Bone marrow (tissue), 2 donors: ENCODE results near the gene ARID1B.

Source experiments
- DNase-seq, 2 donors: peaks; one replicate each; lab custom pipeline; 2025; lab: John Stamatoyannopoulos, UW

ARID1B gene

DNA sequence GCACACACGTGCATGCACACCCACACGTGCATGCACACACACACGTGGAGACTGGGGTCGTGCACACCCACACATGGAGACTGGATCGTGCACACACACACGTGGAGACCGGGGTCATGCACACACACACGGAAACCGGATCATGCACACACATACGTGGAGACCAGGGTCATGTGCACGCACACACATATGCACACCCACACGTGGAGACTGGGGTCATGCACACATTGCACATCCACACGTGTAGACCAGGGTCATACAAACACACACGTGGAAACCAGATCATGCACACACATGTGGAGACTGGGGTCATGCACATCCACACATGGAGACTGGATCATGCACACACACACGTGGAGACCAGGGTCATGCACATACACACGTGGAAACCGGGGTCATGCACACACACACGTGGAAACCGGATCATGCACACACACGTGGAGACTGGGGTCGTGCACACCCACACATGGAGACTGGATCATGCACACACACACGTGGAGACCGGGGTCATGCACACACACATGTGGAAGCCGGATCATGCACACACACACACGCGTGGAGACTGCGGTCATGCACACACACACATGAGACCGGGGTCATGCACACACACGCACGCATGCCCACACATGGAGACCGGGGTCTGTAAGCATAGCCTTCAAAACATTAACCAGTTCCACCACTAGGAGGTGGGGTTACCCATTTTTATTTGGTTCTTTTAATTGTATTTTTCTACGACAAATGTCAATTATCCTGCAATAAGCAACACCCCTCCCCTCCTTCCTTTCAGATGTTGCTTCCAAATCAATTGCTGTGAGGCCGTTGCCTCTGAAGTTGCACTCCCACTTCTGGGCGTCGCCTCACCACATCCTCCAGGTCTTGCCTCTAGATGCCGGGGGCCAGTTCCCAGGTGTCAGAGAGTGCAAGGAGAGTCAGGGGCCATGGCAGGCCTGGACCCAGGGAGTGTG is 450.3 kb downstream of the ARID1B start:
- no peak for DNase-seq

GRCh38 chr6:157228426-157229131 is 451.4 kb downstream of the ARID1B start:
- DNase-seq: no peak

DNA sequence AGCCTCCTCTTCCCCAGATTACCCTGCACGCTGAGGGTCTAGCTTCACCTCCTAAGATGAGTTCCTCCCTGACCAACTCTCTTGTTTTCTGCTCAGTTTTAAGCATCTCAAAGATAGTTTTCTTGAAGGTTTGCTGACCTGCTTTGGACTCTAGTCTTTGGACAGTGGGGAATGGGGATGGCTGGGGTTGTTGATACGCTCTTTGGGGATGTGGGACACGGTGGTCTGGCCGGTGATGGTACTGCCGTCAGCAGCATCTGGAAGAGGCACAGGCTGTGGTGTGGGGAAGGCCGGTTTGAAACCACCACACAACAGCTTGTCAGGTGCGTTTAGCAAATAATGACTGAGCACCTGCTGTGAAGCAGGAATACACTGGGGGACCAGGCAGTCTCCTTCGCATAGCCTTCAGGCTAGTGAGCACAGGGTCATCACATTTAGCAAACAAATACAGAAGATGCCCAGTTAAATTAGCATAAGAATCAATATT is 452.0 kb downstream of the ARID1B start:
- DNase-seq: no peak

- no peak for DNase-seq
Measured at GRCh38 chr6:157229713-157230112, 452.5 kb downstream of the ARID1B start.

- DNase-seq: no peak
Measured at GRCh38 chr6:157230910-157231309, 453.7 kb downstream of the ARID1B start.

DNA sequence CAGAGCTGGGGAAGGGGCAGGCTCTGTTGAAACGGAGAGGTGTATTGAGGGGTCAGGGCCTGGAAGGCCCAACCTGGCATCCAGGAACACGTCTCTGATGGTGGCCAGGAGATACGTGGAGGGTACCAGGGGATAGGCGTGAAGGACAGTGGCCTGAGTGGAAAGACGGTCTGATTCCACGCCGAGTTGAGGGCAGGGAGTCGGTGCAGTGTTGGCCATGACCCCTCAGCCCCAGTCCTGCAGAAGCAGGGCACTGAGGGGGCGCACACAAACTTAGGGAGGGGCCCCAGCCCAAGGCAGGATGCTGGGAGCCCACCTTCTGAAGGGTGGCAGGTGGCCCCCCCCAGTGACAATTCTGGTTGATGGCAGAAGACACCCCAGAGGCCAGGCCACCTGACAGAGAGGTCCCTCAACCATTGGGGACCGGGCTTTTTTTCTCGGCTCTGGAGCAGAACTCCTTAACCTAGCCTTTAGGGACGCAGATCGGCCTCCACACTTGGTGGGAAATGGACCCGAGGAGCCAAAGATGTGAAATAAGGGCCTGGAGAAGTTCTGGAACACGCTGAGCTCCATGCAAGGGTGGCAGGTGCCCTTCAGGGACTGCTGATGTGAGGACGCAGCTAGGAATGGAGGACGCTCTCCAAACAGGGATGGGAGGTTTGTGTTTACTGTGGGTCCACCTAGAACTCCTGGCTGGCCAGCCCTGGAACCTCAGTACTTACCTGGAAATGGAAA is 455.1 kb downstream of the ARID1B start:
- DNase-seq: no peak

DNA sequence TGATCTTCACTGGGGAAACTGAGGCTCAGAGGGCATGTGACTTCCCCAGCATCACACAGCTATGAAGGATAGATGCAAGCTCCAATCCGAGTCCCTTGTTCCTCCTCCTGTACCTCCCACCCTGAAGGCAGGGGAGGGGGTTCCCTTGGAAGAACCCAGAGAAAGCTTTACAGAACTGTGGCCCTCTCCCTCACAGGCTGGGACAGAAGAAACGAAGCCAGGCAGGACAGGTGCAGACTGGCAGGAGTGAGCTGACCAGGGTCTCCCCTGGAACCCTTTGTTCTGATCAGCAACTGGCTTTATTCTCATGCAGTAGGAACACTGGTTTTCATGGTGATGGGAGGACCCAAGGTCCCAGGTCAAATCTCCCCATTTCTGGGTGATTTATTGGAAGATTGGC is 456.0 kb downstream of the ARID1B start:
- no peak for DNase-seq

- no peak for DNase-seq
Measured at GRCh38 chr6:157233686-157234085, 456.5 kb downstream of the ARID1B start.

DNA sequence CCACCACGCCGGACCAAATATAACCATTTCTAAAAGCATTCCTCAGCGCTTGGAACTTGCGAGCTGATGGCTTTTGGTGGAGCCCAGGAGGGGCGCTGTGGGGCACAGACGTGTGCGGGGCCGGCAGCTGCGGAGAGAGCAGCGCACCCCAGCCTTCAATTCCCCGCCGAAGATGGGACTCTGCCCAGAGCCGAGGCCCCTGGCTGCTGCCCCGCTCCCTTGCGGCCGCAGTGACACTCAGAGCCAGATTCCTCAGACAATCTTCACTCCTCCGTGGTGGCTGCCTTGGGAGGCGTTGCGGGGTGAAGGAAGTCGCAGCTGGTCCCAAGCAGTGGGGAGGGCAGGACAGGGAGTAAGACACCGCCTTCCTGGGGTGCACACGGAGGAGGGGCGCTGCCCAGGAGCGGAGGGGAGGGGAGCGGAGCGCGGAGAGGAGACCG is 458.4 kb downstream of the ARID1B start:
- DNase-seq: peak; percentile 47 to 65

DNA sequence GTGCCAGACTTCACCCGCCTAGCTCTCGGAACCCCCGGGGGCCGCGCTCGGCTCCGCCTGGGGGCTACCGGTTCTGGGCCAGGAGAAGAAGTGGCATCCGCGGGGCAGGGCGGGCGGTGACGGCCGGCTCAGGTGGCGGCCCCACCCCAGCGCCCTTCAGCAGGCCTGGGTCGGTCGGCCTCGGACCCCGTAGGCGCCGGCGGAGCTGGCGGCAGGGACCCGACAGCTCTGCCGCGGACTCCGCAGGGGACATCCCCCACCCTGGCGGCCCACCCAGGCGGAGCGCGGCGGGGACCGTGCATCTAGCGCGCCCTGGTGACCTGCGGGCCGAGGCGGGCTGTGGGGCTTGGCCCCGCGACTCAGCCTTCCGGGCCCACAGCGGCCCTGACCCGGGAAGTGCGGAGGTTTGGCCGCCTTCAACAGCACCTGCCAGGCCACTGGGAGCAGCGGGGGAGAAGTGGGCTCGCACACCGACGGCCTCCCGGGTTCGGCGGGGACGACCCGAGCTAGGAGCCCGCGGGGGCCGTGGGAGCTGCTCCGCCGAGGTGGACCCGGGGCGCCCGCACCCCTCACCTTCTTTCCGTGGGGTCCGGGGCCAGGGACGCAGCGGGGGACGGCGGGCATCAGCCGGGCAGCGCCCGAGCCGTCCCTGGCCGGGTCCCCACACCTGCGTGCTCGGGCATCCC is 459.0 kb downstream of the ARID1B start:
- DNase-seq: no peak

GRCh38 chr6:157238346-157238745 is 461.2 kb downstream of the ARID1B start:
- DNase-seq: no peak

GRCh38 chr6:157239148-157239547 is 462.0 kb downstream of the ARID1B start:
- DNase-seq: no peak

DNA sequence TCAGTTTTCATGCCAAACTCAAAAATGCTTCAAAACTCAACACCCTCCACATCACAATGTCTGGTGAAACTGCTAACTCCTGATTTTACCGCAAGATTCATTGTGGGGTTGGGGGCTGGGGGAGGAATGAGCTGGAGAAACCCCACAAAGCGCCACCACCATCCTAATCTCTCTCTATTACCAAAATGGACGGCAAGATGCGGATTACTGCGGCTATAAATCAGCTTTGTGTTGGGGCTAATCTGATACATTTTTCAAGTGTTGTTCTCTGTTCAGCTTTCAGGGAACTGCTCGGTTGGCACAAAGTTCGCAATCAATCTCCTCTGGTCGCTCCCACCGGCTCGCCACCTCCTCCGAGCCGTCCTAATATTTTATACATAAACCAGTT is 462.5 kb downstream of the ARID1B start:
- DNase-seq: no peak

- DNase-seq: peak in 1 of 2 donors; percentile 7
Measured at GRCh38 chr6:157240059-157240959, 463.1 kb downstream of the ARID1B start.

GRCh38 chr6:157240960-157241311 is 463.8 kb downstream of the ARID1B start:
- no peak for DNase-seq

DNA sequence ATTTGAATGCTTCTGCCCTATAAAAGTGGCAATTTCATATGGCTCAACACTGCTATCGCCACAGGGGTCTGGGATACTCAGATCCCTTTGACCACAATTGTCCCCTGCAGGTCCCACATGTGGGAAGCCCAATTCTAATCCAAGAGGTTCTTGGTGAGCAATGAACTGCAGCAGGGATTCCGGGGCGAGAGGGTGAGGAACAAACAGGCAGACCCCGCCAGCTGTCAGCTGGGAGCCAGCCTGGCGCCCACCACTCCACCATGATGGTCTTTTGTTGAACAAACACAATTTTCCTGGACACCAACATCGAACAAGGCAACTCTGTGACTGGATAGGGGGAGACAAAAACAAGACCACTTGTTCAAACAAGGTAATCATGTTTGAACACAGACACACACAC is 465.6 kb downstream of the ARID1B start:
- no peak for DNase-seq

GRCh38 chr6:157244175-157244574 is 467.0 kb downstream of the ARID1B start:
- no peak for DNase-seq

GRCh38 chr6:157244780-157245179 is 467.6 kb downstream of the ARID1B start:
- no peak for DNase-seq

DNA sequence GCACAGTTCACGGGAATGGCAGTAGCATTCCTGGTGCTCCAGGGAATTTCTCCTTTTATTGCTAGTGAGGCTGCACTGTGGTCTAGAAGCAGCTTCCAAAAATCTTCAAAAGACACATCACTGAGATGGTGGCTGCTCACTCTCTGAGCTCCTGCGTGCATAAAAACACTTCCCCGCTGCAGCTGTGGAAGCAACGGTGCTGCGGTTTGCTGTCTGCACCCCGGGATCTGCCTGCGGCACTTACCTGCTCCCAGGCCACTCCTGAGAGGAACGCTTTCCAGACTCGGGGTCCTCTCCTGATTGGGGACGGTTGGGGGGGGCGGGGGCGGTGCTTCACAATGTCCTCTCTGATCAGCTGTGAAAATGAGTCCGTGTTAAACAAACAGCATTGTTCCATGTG is 468.3 kb downstream of the ARID1B start:
- DNase-seq: no peak

- no peak for DNase-seq
Measured at GRCh38 chr6:157246048-157246630, 469.0 kb downstream of the ARID1B start.
